Vagina (tissue), 2 donors: ENCODE measurements around the gene SMARCC1. TPM values are rescaled to one million over a fixed set of nuclear protein-coding genes. Genes with fewer than 3 reads are reported as not detected.

ENCODE experiments used
- DNase-seq, 2 donors: peaks; one replicate each; pipeline ENCODE4 v3.0.0-alpha.2; 2017; ENCODE audit errors: extremely low spot score in 2 of 2
- H3K27ac ChIP-seq: fragments of 200-600 bp; sonication (generic); one replicate; pipeline ENCODE4 v1.5.1; 2019
- H3K27me3 ChIP-seq: fragments of 200-600 bp; sonication (generic); one replicate; pipeline ENCODE4 v1.5.1; 2019
- H3K36me3 ChIP-seq, 2 donors: fragments of 200-600 bp; sonication (generic); one replicate each; pipeline ENCODE4 v1.5.1; 2017 to 2019
- H3K4me1 ChIP-seq: fragments of 200-600 bp; sonication (generic); one replicate; pipeline ENCODE4 v1.5.1; 2019
- H3K4me3 ChIP-seq, 2 donors: fragments of 200-600 bp; sonication (generic); 1 replicate in 1 of 2; 2 replicates in 1 of 2; pipeline ENCODE4 v1.5.1; 2016 to 2019
- H3K9me3 ChIP-seq: fragments of 200-600 bp; sonication (generic); one replicate; pipeline ENCODE4 v1.5.1; 2019
- POLR2A ChIP-seq, 2 donors: fragments of 450-650 bp; IDR thresholded peaks; one replicate each; pipeline ENCODE4 v1.6.1; 2017; ENCODE audit warnings: antibody characterized with exemption in 2 of 2, mild to moderate bottlenecking in 2 of 2, moderate library complexity in 2 of 2
- POLR2AphosphoS5 ChIP-seq, 2 donors: sonication (generic); formaldehyde crosslinking; IDR thresholded peaks; one replicate each; pipeline ENCODE4 v1.9.0; 2017; ENCODE audit warnings: antibody characterized with exemption in 2 of 2, mild to moderate bottlenecking in 2 of 2, low read depth in 1 of 2; ENCODE audit not compliant: insufficient read depth in 1 of 2
- intact Hi-C: fragments of 100-400 bp; cut with DNase I; formaldehyde crosslinking; loops from one replicate; pipeline ENCODE4 v1.15.1; 2023
- total RNA-seq: library from RNA; depleted of rRNA; stranded (reverse); fragments of >200 nt; gene quantifications from one replicate; pipeline ENCODE4 v1.2.3, GENCODE V29; 2016
- TF ChIP-seq, protein P1 (sequence below), 3 experiments: fragments of 450-650 bp in 2 of 3; fragments of 200-600 bp in 1 of 3; sonication (generic) in 1 of 3; IDR thresholded peaks; one replicate each; pipeline ENCODE4 v1.5.1; 2017 to 2019; ENCODE audit warnings: antibody characterized with exemption in 3 of 3, mild to moderate bottlenecking in 2 of 3, moderate library complexity in 2 of 3

Gene SMARCC1
- total RNA-seq, 1 donor from 2014 or later: 39.0 TPM

DNA sequence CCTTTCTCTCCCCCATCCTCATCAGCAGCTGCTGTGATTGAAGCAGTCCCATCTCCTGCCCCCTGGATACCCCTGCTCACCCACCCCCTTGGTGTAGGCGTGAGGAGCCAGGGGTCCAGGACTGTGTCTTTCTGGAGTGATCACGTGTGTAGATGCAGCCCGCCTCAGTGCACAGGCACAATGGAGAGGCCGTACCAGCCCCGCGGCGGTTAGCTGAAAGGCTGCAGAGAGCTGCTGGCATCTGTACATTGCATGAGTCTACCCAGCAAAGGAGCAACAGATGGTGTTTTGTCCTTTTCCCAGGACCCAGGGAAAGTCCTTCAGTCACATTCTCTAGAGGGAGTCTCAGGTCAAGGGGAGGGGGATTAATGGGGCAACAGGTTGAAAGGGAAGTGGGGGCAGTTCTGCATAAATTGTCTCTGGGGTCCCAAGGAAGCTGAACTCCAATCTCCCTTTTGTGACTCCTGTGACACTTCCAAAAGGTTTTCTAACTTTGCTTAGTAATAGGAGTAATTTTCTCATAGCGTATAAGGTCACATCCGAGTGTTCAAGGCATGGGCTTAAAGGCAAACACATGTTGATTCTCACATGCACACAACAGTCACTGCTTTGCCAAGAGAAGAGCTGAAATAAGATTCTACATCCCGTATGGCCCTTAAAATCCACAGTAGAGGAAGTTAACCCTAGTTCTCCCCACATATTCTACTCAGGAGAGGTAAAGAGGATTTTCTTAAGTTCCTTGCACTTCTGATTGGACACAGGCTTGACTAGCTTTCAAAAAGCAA lies 210.1 kb downstream of the SMARCC1 start:
- Histone ChIP-seq H3K4me3 (no peak overlapping the region), H3K4me1 (no peaks in the 10 kb centered on the region), H3K27me3 (no peaks in the 10 kb centered on the region), H3K36me3 (no peaks in the 10 kb centered on the region), H3K9me3 (no peaks in the 10 kb centered on the region), H3K27ac (no peak overlapping the region)
- intact Hi-C loops: no loop called here
- DNase-seq: no peak
- TF ChIP-seq, protein P1, sequence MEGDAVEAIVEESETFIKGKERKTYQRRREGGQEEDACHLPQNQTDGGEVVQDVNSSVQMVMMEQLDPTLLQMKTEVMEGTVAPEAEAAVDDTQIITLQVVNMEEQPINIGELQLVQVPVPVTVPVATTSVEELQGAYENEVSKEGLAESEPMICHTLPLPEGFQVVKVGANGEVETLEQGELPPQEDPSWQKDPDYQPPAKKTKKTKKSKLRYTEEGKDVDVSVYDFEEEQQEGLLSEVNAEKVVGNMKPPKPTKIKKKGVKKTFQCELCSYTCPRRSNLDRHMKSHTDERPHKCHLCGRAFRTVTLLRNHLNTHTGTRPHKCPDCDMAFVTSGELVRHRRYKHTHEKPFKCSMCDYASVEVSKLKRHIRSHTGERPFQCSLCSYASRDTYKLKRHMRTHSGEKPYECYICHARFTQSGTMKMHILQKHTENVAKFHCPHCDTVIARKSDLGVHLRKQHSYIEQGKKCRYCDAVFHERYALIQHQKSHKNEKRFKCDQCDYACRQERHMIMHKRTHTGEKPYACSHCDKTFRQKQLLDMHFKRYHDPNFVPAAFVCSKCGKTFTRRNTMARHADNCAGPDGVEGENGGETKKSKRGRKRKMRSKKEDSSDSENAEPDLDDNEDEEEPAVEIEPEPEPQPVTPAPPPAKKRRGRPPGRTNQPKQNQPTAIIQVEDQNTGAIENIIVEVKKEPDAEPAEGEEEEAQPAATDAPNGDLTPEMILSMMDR (IDR thresholded peaks at IDR 0.05): no peak
- no peak for TF ChIP-seq POLR2A (IDR thresholded peaks at IDR 0.05)
- no peak for TF ChIP-seq POLR2AphosphoS5 (IDR thresholded peaks at IDR 0.05; ENCODE audit: insufficient read depth in 1 of 2, low read depth in 1 of 2)

DNA sequence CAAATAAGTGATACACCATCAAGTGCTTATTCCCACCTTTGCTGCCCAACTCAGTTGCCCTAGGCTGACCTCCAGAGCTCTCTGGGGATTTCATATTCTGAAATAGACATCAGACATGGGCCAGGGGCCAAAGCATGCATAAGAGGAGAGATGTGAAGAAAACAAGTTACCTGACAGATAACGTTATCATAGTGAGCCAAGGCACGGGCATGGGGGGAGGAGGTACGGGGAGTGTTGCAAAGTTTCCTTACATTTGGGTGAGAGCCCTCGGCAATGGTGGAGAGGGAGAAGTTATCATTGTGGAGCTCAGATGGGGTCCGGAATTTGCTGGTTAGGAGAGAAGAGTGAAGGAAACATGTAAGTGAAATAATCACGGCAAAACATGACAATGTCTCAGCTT lies 212.8 kb downstream of the SMARCC1 start:
- DNase-seq: no peak
- Histone ChIP-seq H3K4me3 (no peak overlapping the region), H3K27me3 (no peaks in the 10 kb centered on the region), H3K27ac (no peak overlapping the region), H3K4me1 (no peaks in the 10 kb centered on the region), H3K36me3 (no peaks in the 10 kb centered on the region), H3K9me3 (no peaks in the 10 kb centered on the region)
- TF ChIP-seq, protein P1 (IDR thresholded peaks at IDR 0.05): no peak
- TF ChIP-seq POLR2A (IDR thresholded peaks at IDR 0.05) (no peak), POLR2AphosphoS5 (IDR thresholded peaks at IDR 0.05; ENCODE audit: insufficient read depth in 1 of 2, low read depth in 1 of 2) (no peak)
- intact Hi-C loops: no loop called here

DNA sequence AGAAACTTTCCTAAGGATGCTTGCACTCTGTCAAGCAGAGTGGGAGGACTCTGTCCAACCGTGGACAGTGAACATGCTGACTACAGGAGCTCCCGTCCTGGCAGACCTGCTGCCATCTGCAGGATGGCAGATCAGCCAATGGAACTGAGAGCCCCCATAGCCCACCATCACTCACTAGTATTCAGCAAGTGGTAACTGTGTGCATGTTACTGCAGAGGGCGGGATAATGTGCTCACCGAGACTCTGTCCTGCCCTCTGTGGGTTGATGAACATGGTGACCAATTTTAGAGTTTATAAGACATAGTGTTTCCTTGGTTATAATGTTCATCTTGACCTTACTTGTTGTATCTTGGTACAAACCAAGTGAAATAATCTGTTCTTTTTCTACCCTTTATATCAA lies 214.5 kb downstream of the SMARCC1 start:
- no peaks in the 10 kb centered on the region for H3K9me3 ChIP-seq
- no peak for DNase-seq
- H3K4me3 ChIP-seq: no peak overlapping the region
- no peak overlapping the region for H3K27ac ChIP-seq
- TF ChIP-seq, protein P1 (IDR thresholded peaks at IDR 0.05): no peak
- TF ChIP-seq POLR2AphosphoS5 (IDR thresholded peaks at IDR 0.05; ENCODE audit: insufficient read depth in 1 of 2, low read depth in 1 of 2) (no peak), POLR2A (IDR thresholded peaks at IDR 0.05) (no peak)
- no peaks in the 10 kb centered on the region for H3K4me1 ChIP-seq
- H3K27me3 ChIP-seq: no peaks in the 10 kb centered on the region
- intact Hi-C loops: no loop called here
- no peaks in the 10 kb centered on the region for H3K36me3 ChIP-seq

DNA sequence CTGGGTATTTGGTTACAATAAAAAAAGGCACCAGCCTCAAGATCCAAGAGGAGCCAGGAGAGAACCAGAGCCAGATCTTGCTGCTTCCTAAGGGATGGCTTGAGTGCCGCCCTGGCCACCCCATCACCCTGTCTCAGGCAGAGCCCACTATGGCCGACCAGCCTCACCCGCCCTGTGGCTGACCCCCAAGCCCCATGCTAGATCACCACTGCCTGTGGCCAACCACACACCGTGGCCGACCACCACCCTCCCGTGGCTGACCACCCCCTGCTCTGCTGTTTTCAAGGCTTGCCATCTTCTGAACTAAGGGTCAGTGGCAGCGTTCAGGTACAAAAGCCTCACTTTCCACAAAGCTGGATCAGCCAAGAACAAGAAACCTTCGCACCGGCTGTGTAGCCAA lies 215.0 kb downstream of the SMARCC1 start:
- Histone ChIP-seq H3K4me3 (no peak overlapping the region), H3K27me3 (no peaks in the 10 kb centered on the region), H3K36me3 (no peaks in the 10 kb centered on the region), H3K9me3 (no peaks in the 10 kb centered on the region), H3K27ac (no peak overlapping the region), H3K4me1 (no peaks in the 10 kb centered on the region)
- intact Hi-C loops: no loop called here
- no peak for TF ChIP-seq POLR2A (IDR thresholded peaks at IDR 0.05)
- no peak for TF ChIP-seq POLR2AphosphoS5 (IDR thresholded peaks at IDR 0.05; ENCODE audit: insufficient read depth in 1 of 2, low read depth in 1 of 2)
- TF ChIP-seq, protein P1 (IDR thresholded peaks at IDR 0.05): no peak
- no peak for DNase-seq
